Lower leg skin (tissue), 3 donors: ENCODE results near the gene YAE1.

ENCODE experiments used
- CTCF ChIP-seq, 3 donors: fragments of 450-650 bp; IDR thresholded peaks; one replicate each; pipeline ENCODE4 v1.5.1; 2016; ENCODE audit warnings: antibody characterized with exemption in 3 of 3, mild to moderate bottlenecking in 3 of 3, moderate library complexity in 2 of 3
- POLR2A ChIP-seq, 2 donors: fragments of 450-650 bp; IDR thresholded peaks; one replicate each; pipeline ENCODE4 v1.6.1; 2016 to 2017; ENCODE audit warnings: antibody characterized with exemption in 2 of 2, mild to moderate bottlenecking in 1 of 2, moderate library complexity in 1 of 2

DNA sequence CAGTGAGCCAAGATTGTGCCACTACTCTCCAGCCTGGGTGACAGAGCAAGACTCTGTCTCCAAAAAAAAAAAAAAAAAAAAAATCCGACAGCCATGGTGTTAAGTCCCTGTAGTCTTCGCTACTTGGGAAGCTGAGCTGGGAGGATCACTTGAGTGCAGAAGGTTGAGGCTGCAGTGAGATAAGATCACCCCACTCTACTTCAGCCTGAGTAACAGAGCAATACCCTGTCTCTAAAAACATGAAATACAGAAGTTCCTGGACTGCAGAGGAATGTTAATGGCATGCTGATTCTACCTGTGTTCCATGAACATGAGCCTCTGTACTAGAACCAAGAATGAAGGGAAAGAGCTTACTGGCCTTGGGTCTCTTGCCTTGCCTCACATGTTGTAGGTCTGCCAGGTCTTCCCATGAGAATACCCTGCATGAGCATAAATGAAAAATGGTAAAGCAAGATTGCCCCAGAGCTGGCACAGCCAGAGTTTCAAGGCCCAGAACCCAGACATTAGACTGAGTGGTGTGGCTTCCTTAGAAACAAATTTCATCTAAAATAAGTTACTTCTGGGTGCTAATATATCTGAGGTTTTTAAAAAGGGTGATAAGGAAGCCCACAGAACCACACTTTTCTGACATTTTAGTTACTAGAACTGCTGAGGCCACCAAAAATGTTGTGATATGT is 8.6 kb downstream of the YAE1 start:
- no peak for TF ChIP-seq POLR2A (IDR thresholded peaks at IDR 0.05)
- TF ChIP-seq CTCF (IDR thresholded peaks at IDR 0.05) = no peak
